HCEC 1CT (cell line): ENCODE measurements around the gene CREB5.

ENCODE experiments used
- DNase-seq: peaks from one replicate; pipeline ENCODE4 v3.0.0-alpha.2; 2017

Gene CREB5

DNA sequence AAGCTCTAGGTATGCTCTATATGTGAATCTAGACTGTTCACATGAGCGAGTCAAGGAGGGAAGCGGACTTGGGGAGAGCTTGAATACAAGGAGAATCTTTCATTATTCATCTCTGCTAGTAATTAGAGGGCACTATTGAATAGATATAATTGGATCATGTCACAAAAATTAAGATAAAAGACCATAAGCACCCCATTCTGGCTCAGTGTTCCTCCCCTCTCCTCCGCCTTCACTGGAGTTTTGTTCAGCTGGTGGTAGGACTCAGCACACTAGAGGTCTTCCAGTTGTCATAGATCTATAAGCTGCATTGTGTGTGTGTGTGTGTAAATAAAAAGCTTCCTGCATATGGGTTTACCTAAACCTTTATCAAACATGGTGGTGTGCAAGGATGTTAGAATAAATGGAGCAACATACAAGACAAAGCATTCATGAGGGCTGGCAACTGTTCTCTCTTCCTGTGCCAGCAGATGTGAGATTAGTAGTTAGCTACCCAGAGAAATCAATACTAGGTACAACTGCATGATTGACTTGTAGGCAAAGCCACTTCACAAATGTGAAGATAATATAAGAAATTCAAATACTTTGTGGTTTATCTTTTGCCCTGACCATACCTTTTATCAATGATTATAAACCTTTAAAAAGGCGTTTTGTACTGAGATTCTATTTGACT, 142.6 kb downstream of the CREB5 start:
- DNase-seq: no peak

DNA sequence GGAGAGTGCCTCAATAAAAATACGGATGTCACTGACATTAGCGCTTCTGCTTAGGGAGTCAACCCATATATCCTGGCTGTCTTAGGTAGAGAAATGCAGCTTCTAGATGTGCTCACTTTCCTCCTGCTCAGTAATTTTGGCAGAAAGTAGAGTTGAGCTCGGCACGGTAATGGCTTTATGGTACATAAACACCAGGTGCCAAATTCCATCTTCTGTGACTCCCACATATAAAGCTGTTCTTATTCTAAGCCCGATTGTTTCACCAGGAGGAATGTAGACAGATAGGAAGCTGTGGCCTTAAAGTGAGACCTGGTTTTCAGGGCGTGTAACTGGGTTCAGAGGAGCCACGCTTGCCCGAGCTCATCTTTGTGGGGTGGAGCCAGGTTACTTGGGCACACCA, 143.7 kb downstream of the CREB5 start:
- DNase-seq: no peak

DNA sequence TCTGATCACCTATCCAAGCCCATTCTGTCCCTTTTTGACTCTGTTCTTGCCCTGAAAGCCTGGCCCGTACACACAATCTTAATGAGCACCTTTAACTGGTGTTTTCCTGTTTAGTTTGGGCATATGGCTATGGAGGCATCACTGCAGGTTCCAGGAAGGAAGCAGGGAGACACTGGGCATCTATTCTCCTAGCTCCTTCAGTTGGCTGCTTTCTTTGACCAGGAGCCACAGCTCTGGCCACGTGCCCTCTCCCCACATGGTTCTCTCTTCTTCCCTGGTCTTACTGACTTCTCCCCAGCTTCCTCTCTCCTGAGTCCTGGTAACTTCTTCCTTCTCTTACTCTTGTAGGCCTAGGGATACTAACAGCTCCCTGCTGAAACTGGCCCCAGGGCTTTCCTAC, 144.4 kb downstream of the CREB5 start:
- DNase-seq: no peak

- DNase-seq: no peak
Observed at GRCh38 chr7:28558236-28558635, 145.9 kb downstream of the CREB5 start.

GRCh38 chr7:28560767-28561166, 148.4 kb downstream of the CREB5 start:
- DNase-seq: no peak

- DNase-seq: no peak
Observed at GRCh38 chr7:28564033-28564432, 151.7 kb downstream of the CREB5 start.

DNA sequence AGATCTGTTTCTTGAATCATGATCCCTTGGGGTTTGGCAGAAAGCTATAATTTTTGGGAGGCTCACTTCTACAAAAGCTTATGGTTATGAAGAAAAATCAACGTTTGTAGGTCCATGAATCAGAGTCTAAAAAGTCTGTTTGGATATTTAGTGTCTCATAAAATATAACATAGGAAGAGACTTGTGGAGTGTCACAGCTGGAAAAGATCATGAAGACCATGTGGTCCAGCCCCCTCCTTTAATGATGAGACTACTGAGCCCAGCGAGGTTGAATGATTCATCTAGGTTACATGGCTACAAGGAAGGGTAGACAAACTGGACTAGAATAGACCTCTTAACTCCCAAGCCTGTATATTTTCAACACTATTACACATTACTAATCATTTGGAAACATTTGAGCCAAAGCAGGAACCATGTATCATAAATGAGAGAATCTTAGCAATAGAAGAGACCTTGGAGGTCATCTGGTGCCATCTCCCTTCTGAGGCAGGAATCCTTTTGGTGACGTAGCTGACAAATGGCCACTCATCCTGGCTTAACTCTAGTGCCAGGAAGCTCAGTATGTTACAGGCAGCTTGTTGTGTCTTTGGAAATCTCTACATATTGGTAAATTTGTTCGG, 152.5 kb downstream of the CREB5 start:
- DNase-seq: no peak

DNA sequence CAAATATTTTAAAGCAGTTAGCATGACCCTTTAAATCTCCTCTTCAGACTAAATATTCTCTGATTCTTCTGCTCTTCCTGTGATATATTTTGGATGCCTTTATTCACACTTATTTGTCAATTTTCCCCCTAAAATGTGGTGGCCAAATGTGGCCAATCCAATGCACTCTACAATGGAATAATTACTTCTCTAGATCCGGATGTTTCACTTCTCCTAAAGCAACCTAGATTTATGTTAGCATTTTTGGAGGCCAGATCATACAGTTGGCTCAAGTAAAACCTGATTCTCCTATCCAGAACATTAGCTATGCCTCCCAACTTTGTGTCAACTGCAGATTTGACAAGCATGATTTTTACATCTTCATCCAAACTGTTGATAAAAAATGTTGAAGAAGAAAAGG, 153.7 kb downstream of the CREB5 start:
- no peak for DNase-seq

DNA sequence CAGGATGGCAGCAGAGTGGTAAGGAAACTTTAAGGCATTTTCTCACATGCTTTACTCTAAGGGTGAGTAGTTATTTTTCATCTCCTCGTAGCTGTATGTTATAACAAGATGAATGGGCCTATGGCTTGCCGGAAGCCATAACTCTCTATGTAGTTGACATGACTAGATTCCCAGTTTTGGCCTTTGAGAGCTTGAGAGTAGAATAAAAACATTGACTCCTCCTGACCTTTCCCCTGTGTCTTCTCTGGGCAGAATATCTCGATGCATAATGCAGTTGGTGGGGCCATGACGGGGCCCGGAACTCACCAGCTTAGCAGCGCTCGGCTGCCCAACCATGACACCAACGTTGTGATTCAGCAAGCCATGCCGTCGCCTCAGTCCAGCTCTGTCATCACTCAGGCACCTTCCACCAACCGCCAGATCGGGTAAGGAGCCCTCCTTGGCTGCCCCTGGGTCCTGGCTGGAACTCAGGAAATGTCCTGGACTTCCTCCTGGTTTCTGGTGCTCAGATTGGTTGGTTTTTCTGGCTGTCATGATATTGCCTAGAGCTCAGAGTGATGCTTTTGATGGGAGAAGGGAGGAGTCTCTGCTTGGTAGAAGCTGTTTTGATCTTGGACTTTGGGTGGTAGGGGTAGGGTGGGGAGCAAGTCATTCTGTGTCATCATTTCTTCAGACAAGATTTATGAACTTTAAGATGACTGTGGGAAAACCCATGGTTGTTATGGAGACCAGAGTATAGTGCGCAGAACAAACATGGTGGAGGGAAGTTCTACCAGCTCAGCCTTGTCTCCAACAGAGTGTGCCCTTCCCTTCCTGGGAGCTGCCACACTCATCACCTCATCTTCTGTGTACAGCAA, 158.0 kb downstream of the CREB5 start:
- no peak for DNase-seq

DNA sequence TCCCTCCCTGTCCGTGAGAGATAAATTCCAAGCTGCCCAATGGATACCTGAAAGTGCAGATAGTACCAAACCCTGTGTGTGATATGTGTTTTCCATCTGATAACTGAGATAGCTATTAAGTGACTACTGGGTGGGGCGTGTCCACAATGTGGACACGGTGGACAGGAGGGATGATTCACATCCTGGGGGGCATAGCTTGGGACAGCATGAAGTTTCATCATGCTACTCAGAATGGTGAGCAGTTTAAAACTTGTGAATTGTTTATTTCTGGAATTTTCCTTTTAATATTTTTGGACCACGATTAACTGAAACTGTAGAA, 158.6 kb downstream of the CREB5 start:
- DNase-seq: peak; percentile 70

GRCh38 chr7:28571405-28571804, 159.1 kb downstream of the CREB5 start:
- DNase-seq: no peak

DNA sequence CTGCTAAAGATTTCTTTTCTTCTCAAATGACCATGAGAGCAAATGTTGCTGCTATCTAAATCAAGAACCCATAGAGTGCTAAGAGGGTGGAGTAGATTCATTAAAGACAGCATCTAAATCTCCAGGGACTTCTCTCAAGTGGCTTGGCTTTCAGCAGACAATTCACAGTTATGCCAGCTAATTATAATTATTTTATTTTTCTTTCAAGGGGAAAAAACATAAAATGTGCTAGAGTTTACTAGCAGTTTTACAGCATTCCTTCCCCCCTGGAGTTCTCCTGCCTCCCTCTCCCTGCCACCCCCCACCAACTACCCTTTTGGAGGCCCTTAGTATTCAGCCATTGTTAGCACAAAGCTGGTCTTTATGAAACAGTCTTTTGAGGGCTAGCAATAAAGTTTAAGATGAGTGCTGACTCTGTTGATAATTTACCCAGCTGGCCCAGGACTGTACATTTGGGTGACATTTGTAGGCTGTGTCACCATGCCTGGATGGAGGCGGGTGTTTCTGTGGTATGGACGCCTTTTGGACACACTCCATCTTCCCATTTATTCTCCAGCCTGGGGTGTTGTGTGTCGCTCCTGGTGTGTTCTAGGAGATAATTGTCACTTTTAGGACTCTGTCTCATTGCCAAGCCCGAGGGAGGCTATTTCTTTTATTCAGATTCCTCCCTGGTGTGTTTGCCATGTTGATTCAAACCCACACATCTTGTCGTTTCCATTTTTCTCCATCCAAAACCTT, 160.2 kb downstream of the CREB5 start:
- no peak for DNase-seq

- DNase-seq: no peak
Observed at GRCh38 chr7:28573059-28573553, 160.8 kb downstream of the CREB5 start.

DNA sequence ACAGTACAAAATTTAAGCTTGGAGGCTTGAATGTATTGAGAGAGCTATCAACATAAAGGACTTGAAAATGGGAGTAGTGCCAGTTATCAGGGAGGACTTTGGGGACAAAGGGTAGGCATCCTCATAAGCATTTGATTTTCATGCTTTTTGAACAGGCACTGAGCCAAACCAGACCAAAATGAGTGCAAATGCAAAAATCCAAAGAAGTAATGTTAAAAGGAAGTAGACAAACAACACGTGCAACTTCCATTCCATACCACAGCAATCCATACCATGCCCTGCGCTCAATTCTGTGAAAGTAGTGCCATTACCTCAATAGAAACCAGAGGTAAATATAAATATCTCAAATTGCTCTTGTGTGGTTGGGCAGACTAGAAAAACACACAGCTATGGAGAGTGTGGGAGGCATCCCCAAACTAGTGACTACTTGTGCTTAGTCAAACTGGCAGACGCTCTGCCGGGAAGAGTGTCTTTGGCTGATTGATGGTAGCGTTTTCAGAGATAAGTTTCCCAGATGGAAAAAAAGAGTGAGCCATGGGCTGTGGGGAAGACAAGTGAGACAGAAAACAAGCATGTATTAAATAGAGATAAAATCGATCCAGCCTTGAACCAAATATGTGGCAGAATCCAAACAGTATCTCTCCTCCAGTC, 161.5 kb downstream of the CREB5 start:
- DNase-seq: no peak

GRCh38 chr7:28575241-28575643, 162.9 kb downstream of the CREB5 start:
- peak; percentile 6 for DNase-seq

- DNase-seq: no peak
Observed at GRCh38 chr7:28576656-28577055, 164.3 kb downstream of the CREB5 start.

DNA sequence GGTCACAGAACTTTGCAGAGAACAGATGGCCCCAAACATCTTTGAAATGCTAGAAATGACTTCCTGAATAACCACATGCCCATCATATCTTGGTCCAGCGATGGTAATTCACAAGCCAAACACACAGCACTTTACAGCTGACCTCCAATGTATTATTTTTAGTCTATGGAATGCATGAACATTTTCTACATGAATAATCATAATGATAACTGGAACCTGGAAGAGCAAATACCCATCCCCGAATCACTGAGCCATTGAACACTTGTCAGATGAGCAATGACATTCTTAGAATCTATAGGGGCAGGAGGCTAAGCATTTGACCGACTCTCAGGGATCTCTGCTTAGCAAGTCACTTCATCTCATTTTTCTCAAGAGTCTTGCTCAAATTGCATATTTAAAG, 167.3 kb downstream of the CREB5 start:
- DNase-seq: no peak

- DNase-seq: no peak
Observed at GRCh38 chr7:28580665-28581064, 168.3 kb downstream of the CREB5 start.

GRCh38 chr7:28581351-28581750, 169.0 kb downstream of the CREB5 start:
- DNase-seq: no peak

DNA sequence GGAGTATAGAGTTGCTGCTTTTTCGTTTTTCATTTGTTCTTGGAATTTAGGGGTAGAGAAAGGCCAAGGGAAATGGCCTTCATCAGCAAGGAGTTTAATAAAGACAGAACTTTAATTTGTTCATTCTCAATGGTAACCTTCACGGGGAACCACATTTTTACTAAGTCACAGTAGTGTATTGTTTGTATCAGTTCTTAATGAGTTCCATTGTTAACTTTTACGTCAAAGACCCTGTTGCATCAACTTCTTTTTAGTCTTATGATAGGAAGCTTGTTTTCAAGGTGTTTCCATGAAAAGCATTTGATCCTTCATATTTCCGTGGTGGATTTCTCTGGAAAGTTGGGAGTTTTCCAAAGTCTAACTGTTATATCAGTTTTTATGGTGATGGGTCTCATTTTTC, 169.9 kb downstream of the CREB5 start:
- no peak for DNase-seq

GRCh38 chr7:28584235-28584634, 171.9 kb downstream of the CREB5 start:
- DNase-seq: no peak

GRCh38 chr7:28586736-28587135, 174.4 kb downstream of the CREB5 start:
- DNase-seq: no peak

DNA sequence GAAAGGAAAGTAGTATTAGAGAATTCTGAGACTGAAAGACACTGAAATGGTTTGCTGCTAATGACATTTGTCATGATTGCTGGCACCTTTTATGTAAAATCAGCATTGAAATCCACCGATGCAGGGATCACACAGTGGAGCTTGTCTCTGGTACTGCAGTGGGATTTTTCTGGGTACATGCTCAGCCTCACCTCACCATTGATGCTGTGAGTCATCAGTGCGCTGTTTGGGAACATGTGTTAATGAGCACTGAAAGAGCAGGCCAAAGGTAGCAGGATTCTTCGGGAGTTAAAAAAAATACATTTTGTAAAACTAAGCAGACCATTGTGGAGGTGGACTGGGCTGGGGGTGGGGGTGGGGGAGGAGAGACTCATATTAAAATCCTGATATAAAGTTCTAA, 174.9 kb downstream of the CREB5 start:
- DNase-seq: peak; percentile 8
